GM19455 (cell line): ENCODE data around the gene VAV1.
"Not testable (repeated sequence)": the region's sequence is repeated elsewhere in the genome, so short reads cannot be mapped to it uniquely, and the experiment has no call there.

Experiments
- ATAC-seq: cut with Tn5 transposase; IDR thresholded peaks from one replicate; pipeline ENCODE4 v1.9.1; 2021; ENCODE audit not compliant: unreplicated experiment

Gene VAV1

DNA sequence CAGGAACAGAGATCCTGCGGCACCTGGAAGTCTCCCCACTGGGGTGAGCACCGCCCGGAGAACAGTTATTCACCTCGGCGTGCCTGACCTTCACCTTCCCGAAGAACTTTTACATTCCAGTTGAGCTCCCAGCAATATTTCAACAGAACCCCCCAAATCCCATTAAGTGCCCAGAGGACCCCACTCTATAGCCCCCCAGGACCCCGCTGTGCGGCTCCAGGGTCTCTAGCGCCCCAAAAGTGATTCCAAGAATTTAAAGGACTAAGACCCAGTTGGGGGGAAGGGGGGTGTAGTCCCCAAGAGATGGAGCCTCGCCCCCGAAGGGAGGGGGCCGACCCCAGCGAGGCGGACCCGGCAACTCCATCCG lies 35.6 kb upstream of the VAV1 start:
- no peak for ATAC-seq

GRCh38 chr19:6737284-6737872 lies 35.1 kb upstream of the VAV1 start, which contains the start of gene GPR108:
Gene GPR108 (minus strand): TSS chr19:6737580. CDS start chr19:6737576, 4 bp downstream.
- peak; percentile 51 for ATAC-seq

DNA sequence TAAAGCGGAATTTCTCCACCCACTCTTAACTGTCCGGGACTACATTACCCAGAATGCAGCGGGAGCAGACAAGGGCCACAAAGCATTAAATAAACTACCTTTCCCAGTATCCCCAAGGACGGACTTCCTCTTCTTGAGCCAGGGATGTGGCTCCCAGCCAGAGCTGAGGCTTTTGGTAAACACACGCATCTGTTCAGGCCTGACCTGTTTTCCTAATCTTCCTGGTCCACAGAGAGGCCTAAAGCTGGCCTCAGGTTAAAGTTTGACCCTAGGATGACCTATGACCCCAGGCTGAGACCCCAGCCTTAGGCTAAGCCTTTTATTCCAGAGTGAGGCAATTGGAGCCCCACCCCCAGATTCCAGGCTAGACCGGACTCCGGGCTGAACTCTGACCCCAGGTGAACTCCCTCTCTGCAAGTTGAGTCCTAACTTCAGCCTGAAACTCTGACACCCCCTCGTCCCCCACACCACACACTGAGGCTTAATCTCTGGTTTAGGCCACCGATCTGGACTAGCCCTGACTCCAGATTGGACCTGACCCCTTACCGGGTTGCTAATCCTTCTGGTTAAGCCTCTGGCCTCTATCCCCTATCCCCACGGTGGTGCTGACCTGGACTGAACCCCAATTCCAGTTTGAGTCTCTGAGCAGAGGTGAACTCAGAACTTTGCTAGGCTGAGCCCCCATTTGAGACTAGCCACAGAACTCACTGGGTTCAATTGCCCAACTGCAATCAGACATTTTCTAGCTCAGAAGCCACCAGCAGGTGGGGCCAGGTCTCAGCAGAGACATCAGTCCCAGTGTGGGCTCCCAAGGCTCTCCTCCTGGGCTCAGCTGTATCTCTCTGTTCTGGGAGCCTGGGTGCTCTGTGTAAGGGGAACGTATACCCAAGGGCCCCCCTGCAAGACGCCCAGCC lies 34.4 kb upstream of the VAV1 start:
- ATAC-seq = no peak

DNA sequence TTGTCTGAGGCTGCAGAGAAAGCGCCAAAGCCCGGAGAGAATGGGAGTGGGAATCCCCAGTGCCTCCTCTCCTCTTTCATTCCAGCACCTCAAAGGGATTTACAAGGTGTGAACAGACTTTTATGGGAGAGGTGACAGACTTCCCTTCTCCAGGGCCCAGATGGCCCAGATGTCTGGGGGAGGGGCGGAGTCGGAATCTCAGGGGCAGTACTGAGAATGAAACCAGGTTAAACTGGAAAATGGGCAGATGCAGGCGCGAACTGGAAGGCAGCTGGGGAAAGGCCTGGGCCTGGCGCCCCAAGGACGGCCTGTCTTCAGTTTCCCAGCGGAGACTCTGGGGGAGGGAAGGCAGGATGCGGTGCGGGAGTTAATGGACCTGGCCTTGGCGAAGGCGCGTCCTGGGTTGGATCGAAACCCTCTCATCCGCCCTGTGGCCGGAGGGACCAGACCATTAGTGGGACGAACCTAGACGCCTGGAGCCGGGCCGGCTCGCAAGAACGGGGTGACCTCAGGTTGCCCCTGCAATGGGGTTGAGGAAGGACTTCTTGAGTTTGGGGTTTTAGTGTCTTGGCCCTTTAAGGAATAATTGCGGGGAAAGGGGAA lies 33.6 kb upstream of the VAV1 start:
- no peak for ATAC-seq

GRCh38 chr19:6739390-6739882 lies 33.1 kb upstream of the VAV1 start, which contains the start of gene TRIP10:
Gene TRIP10 (plus strand): TSS chr19:6739680. CDS start chr19:6739762, 82 bp downstream.
- no peak for ATAC-seq

GRCh38 chr19:6739883-6740588 lies 32.5 kb upstream of the VAV1 start:
- no peak for ATAC-seq

DNA sequence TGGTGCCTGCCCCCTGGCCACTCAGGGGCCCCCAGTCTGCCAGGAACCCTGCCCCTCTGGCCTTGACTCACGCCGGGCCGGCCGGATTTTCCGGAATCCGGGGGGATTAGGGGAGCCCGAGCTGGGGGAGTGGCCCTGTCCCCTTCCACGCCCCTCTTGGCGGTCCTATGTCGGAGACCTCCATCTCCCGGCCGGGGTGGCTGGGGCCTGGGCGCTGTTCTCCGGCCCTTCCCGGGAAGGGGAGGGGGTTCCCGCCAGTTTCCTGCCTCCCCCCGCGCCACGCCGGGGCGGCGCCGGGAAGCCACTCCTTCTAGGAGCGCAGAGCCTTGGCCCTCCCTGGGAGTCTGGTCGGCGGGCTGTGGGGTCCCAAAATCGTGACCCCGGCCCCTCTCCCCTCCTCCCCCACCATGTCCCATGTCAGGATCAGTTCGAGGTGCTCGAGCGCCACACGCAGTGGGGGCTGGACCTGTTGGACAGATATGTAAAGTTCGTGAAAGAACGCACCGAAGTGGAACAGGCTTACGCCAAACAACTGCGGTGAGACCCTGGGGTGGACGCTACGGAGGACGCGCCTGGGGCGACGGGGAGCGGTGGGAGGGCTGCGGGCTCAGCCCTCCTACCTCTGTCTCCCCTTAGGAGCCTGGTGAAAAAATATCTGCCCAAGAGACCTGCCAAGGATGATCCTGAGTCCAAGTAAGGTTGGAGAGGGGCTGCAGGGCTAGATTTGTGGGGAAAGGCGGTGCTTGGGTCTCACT lies 31.7 kb upstream of the VAV1 start:
- no peak for ATAC-seq

- ATAC-seq = no peak
Observed at GRCh38 chr19:6743066-6743465, 29.4 kb upstream of the VAV1 start.

DNA sequence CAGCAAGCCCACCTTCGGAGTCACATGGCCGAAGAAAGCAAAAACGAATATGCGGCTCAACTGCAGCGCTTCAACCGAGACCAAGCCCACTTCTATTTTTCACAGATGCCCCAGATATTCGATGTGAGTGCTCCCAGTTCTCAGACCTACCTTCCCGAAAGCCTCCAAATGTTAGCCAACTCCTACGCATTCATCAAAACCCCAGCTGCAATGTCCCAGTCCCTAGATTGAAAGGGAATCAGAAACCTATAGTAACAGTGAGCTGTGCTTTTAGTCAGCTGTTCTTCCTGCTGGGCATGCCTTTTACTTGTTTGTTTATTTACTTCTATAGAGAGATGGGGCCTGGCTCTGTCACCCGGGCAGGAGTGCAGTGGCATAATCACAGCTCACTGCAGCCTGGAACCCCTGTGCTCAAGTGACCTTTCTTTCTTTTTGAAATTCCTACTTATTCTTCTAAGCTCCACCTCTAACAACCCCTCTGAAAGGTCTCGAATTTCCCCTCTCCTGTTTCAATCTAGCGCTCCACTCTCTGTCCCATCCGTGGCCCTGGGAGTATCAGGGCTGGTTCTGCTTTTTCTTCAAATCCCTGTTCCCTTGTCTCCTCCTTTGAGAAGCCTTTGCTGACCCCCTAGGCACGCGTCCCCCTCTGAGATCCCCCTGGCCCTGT lies 28.7 kb upstream of the VAV1 start:
- ATAC-seq = no peak

DNA sequence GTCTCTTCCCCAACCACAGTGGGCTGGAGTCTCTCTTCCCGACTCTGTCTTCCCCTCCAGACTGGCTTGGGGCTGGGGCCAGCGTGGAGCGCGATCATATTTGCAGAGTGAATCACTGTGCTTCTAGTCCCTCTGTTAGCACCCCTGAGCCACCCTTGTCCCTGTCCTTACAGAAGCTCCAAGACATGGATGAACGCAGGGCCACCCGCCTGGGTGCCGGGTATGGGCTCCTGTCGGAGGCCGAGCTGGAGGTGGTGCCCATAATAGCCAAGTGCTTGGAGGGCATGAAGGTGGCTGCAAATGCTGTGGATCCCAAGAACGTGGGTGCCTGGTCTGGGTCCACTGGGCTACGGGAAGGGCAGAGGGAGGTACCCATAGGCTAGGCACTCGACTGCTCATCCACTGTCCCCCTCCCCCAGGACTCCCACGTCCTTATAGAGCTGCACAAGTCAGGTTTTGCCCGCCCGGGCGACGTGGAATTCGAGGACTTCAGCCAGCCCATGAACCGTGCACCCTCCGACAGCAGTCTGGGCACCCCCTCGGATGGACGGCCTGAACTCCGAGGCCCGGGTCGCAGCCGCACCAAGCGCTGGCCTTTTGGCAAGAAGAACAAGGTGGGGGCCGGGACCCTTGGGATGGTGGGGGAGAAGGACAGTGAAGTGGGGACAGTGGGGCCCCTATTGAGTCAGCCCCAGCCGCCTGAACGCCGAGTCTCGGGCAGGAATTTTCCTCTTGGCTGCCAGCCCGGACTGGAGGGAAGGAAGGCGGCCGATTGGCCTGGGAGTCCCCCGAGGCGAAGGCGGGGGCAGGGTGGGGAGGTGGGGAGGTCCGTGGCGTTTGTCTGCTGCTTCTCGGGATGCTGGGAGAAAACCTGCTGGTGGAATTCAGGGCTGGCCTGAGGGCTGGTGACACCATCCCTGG lies 27.9 kb upstream of the VAV1 start:
- ATAC-seq = no peak

GRCh38 chr19:6745965-6746364 lies 26.5 kb upstream of the VAV1 start:
- no peak for ATAC-seq

DNA sequence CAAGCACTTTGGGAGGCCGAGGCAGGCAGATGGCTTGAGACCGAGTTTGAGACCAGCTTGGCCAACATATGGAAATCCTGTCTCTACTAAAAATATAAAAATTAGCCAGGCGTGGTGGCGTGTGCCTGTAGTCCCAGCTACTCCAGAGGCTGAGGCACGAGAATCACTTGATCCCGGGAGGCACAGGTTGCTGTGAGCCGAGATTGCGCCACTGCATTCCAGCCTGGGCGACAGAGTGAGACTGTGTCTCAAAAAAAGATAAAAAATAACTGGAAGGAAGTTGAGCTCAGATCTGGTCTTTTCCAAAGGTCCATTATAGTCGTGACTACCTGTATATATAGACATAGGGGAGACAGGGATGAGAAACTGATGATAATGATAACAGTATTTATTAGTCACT lies 24.0 kb upstream of the VAV1 start:
- not testable (repeated sequence) for ATAC-seq

DNA sequence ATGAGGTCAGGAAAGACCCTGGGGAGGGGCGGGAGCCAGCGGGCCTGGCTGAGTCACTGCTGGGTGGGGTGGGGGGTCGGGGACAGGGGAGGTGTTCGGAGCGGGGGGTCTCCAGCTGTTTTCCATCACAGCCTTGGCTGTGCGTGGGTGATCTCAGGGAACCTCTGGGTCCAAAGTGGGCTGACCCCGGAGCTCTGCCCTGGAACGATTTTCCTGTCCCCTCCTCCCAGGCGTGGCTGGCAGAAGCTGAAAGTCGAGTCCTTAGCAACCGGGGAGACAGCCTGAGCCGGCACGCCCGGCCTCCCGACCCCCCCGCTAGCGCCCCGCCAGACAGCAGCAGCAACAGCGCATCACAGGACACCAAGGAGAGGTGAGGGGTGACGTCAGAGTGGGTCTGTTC lies 22.4 kb upstream of the VAV1 start:
- no peak for ATAC-seq

DNA sequence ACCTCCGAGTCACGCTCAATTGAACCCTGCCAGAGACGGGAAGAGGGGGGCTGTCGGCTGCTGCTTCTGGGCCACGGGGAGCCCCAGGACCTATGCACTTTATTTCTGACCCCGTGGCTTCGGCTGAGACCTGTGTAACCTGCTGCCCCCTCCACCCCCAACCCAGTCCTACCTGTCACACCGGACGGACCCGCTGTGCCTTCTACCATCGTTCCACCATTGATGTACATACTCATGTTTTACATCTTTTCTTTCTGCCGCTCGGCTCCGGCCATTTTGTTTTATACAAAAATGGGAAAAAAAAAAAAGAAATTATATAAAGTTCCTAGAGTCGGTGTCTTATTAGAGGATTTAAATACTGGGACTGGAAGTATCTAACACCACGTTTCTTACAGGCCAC lies 21.3 kb upstream of the VAV1 start:
- no peak for ATAC-seq

DNA sequence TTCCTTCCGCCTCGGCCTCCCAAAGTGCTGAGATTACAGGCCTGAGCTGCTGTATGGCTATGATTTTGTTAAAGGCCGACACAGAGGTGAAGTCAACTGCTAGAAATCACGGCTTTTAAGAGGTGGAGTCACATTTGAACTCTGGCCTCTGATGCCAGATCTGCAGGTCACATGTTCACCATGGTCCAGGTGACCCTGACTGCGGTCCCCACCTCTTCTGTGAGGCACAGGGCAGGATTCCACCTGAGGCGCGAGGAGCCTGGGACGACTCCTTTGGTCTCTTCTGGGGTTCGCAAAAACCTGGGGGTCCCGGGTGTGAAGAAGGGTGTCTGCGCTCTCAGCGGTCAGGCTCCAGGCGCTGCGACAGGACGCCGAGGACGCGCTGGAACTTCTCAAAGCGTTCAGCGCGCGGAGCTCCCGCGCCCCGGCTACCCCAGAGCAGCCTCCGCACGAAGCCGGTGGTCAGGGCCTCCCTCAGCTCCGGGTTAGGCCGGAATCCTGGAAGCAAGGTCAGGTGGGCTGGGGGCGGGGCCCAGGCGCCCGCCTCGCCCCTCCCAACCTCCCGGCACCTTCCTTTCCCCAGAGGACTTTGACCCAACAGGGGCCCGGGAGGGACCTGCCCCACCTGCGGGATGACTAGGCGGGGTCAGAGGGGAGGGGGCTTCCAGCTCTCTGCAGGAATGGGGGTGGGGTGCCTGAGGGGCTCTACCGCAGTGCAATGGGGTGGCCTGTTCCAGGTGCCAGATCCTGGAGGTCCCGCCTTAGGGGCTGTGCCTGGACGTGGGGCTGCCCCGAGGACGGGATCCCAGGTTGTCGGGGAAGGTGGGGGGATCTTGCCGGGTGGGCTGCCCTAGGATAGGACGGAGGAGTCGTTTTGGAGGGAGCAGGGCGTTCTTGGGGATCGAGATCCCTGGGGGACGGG lies 20.0 kb upstream of the VAV1 start:
- no peak for ATAC-seq

DNA sequence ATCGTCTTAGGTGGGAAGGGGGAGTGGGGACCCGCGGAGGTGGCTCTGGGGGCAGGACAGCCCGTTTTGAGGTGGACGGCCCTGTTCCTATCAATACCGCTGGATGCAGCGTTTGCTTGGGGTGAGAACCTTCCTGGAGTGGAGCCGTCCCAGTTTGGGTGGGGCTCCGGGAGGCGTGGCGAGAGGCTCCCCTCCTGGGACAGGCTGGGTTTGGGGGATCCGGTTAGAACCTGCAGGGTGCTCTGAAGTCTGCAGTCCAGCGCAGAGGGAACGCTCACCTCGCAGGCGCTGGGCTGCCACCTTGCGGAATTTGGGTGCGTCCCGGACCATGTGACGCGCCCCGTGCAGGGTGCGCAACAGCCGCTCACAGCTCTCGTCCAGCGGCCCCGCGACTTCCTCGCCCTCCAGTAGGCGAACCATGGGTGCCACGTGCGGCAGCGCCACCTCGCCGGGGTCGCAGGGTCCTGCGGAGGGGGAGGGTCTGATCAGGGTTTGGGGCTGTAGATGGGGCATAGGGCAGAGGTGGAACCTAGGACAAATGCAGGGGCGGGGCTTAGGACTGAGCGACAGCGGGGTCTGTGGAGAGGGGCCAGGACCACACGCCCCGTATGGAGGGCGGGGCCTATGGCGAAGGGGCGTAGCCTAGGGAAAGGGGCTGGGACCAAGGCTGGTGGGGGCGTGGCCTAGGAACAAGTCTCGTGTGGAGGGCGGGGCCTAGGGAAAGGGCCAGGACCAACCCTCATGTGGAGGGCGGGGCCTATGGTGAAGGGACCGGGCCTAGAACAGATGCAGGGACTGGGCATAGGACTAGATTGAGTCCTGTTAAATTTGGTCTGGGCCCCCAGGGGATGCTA lies 19.1 kb upstream of the VAV1 start:
- peak; percentile 72 for ATAC-seq

DNA sequence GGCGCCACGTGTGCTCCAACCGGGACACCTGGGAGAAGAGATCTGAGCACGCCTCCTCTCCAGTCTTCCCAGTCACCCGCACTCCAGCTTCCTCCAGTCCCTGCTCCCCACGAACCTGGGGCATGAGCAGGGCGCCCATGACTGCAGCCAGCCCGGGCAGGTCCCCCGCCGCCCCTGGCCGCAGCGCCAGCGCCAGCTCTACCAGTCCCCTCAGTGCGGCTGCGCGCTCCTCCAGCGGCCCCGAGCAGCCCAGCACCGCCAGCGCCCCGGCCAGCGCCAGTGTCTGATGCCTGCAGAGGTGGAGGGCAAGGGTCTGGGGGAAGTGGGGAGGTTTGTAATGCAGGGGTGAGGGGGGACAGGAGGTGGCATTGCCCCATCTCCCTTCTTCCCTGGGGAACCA lies 18.4 kb upstream of the VAV1 start:
- ATAC-seq = no peak
